Stimulated activated CD8-positive, alpha-beta memory T cell treated with anti-CD3 and anti-CD28 coated beads, Interleukin-12 subunit alpha, Interleukin-12 subunit beta, amount 100 ng/mL, for 24 hours (primary cell): ENCODE results near the gene GPR42.
A peak's percentile ranks its signal among the peaks of the same experiment; 100 is the strongest.
"Not testable (repeated sequence)": the region's sequence is repeated elsewhere in the genome, so short reads cannot be mapped to it uniquely, and the experiment has no call there.

ENCODE experiments used
- DNase-seq: peaks from one replicate; pipeline ENCODE4 v3.0.0-alpha.2; 2020; ENCODE audit errors: extremely low read depth

The GPR42 gene

GRCh38 chr19:35395382-35396199, 24.7 kb downstream of the GPR42 start:
- DNase-seq, result no peak

DNA sequence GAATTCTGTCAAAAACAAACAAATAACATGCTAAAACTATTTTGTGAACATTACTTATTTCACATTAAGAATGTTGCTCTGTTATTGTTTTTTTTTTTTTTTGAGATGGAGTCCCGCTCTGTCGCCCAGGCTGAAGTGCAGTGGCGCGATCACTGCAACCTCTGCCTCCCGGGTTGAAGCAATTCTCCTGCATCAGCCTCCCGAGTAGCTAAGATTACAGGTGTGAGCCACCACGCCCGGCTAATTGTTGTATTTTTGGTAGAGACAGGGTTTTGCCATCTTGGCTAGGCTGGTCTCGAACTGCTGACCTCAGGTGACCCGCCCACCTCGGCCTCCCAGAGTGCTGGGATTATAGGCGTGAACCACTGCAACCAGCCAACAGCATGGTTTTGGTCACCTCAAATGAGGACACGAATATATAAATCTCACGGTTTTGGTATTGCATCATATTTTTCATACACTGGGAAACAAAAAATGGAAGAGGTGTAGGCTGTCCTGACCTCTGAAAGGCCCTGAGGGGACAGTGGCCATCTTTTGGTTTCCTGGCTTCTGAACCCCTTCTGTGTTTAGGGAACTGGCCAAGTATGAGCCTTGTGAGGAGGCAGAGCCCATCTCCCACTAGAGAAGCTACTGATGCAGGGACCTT, 25.5 kb downstream of the GPR42 start:
- DNase-seq, result no peak

- no peak for DNase-seq
These were observed 26.2 kb downstream of the GPR42 start for GRCh38 chr19:35397064-35397463.

GRCh38 chr19:35398570-35398969, 27.7 kb downstream of the GPR42 start:
- DNase-seq, result no peak

DNA sequence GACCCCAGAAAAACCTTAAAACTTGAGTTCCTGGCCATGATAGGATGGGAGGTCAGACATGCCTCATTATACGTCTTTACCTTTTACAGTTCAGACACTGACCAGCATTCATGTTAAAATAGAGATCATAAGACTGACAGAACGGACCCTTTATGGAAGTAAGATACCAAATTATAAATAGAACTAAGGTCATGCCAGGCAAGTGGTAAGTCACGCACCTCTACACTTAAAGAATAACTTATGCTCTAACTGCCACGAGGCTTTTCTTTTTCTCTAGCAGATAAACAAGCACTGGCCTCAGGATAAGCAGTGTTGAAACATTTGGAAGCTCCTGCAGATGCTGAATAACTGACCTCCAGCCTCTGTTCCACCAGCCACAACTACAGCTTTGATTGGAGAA, 28.4 kb downstream of the GPR42 start:
- DNase-seq, result no peak

- no peak for DNase-seq
These were observed 29.3 kb downstream of the GPR42 start for GRCh38 chr19:35399948-35400772.

- no peak for DNase-seq
These were observed 29.9 kb downstream of the GPR42 start for GRCh38 chr19:35400773-35401100.

GRCh38 chr19:35401416-35401815, 30.5 kb downstream of the GPR42 start:
- DNase-seq, result not testable (repeated sequence)

- no peak for DNase-seq
These were observed 32.4 kb downstream of the GPR42 start for GRCh38 chr19:35403116-35403760.

DNA sequence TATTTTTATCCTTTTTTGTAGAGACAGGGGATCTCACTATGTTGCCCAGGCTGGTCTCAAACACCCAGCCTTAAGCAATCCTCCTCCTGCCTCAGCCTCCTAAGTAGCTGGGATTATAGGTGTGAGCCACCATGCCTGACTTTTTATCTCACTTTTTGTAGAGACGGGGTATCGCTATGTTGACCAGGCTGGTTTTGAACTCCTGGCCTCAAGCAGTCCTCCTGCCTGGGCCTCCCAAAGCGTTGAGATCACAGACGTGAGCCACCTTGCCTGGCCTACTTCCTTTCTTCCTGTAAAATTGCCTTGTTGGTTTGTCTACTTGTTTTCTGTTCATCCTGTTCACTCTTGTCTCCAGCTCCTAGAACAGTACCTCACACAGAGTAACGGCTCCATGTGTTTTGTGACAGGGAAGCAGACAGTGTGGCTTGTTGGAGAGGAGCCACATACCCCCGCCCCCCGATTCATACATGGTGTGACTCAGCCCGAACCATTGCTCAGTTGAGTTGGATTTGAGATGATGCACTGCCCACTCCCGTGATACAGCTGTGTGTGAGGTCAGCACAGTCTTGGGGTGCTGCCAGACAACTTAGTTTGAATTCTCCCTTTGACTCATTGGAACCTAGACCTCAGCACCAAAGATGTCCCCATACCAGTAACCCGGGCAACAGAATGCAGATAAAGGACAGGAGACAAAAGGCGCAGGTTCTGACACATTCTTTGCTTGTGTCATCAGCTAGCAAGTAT, 34.2 kb downstream of the GPR42 start:
- peak; percentile 16 for DNase-seq

- DNase-seq, result no peak
These were observed 36.8 kb downstream of the GPR42 start for GRCh38 chr19:35407619-35408018.

DNA sequence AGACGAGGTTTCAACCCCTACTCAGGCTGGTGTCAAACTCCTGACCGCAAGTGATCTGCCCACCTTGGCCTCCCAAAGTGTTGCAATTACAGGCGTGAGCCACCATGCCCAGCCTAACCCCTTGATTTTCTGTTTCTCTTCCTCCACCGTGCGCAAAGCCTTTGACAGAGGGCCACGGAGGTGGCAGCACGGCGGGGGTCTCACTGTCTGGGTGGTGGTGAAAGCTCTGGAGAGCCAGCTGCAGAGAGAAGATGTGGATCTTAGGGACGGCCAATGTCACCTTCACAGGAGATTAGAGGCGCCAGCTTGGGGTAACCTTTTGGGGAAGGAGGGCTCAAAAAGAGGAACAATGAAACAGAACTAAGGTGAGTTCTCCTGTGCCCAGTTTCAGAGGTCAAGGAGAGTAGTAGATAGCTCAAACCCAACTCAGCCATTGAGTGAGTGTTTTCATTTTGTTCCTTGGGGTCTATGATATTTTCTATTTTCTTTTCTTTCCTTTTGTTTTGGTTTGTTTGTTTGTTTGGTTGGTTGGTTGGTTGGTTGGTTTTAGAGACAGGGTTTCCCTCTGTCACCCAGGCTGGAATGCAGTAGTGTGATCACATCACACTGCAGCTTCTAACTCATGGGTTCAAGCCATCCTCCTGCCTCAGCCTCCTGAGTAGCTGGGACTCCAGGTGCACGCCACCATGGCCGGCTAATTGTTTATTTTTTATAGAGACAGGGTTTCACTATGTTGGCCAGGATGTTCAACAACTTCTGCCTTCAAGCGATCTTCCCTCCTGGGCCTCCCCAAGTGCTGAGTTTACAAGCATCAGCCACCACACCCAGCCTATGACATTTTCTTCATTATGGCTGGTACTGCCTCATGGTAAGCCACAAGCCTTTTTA, 37.7 kb downstream of the GPR42 start:
- DNase-seq, result no peak

GRCh38 chr19:35409191-35409590, 38.3 kb downstream of the GPR42 start:
- no peak for DNase-seq

GRCh38 chr19:35410487-35410886, 39.6 kb downstream of the GPR42 start:
- DNase-seq, result no peak

DNA sequence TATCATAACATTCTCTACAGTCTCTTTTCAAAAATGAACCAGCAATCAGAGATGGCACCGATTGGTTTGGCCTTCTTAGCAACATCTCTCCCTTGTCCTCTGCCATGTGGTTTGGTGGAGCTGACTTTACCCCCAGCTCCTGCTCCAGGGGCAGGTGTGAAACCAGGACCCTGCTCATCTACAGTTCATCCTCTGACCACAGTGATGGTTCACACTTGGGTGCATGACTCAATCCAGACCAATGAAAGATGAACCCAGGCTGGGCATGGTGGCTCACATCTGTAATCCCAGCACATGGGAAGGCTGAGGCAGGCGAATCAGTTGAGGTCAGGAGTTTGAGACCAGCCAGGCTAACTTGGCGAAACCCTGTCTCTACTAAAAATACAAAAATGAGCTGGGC, 43.6 kb downstream of the GPR42 start:
- no peak for DNase-seq

- DNase-seq, result no peak
These were observed 45.5 kb downstream of the GPR42 start for GRCh38 chr19:35416331-35416730.

GRCh38 chr19:35417278-35417677, 46.4 kb downstream of the GPR42 start:
- no peak for DNase-seq

DNA sequence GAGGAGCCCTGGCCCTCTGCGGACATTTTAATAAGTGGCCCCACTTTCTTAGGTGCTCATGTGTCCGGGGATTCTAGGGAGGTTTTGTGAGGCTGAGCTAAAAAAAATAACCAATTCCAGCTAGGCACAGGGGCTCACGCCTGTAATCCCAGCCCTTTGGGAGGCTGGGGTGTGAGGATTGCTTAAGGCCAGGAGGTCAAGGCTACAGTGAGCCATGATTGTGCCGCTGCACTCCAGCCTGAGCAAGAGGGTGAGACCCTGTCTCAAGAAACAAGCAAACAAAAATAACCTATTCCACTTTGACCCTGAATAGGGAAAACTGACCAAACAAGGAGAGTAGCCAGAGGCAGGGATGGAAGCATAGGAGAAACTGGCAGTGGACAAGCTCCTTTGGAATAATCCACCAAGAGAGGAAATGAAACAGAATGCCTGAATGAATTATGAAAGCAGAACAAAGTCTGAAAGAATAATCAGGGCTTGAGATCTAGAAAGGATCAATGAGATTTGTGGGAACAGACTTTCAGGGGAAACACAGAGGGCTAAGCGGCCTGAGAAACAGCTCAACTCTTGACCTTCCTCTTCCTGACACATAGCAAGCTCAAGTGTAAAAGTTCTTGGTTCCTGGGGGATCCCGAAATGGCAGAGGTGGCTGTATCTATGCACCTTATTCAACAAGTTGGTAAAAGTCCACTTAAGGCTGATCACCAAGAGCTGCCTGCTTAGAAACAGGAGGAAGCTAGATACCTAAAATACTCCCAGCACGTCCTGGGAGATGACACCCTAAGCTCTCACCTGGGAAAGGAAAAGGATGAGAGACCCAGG, 47.1 kb downstream of the GPR42 start:
- no peak for DNase-seq

- DNase-seq, result no peak
These were observed 48.2 kb downstream of the GPR42 start for GRCh38 chr19:35419046-35419445.

GRCh38 chr19:35419805-35420204, 48.9 kb downstream of the GPR42 start:
- DNase-seq, result no peak
